ACHN (cell line): ENCODE data around the gene VSIG8.
A peak's percentile ranks its signal among the peaks of the same experiment; 100 is the strongest.

Experiments used
- DNase-seq: peaks from one replicate; pipeline ENCODE4 v3.0.0-alpha.2; 2015
- in situ Hi-C: cut with HindIII; loops from 2 replicates; pipeline ENCODE4 v1.10.0; 2017; ENCODE audit warnings: low sequenced_read_pairs, low pct_ligation_motif_present, low pct_unique_long_range_greater_than_20kb

VSIG8 gene

DNA sequence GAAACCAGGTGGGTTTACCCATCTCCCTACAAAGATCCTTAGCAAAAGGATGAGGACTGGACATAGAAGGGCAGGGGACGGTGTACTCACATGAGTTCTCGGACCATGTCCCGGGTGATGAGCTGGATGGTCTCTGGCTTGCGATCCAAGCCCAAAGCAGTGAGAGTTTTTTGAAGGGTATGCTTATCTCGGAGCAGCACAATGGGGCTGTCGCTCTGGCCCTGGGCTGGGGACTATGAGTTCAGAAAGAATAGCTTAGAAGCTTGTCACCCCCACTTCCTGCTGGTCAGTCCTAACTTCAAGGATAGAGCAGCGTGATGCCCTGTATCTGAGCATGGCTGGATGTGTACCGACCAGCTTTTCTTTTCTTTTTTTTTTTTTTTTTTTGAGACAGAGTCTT is 27.9 kb upstream of the VSIG8 start:
- DNase-seq: no peak
- in situ Hi-C loops: loop anchor here (25.0 kb wide), 1 partner anchor 103 kb away; the partner anchor contains the start of gene DUSP23

DNA sequence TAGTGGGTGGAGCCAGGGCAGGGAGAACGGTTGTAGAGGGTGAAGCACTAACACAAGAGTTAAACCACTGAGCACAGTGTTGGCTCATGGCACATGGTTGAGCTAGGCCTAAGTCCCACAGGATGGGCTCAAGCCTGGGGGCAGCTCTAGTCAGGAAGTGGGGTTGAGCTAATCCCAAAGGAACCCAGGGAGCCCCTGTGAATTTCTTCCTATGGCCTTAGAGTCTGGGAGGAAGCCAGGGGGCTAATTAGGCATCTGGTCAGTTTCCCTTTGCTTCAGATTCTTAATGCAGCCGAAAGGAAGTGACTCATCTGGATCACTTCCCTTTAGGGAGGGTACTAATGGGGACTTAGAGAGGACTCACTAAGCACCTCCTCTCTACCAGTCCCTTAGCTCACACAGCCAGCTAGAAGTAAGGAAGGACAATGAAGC is 27.4 kb upstream of the VSIG8 start:
- DNase-seq: peak; percentile 74
- in situ Hi-C loops: loop anchor here (25.0 kb wide), 1 partner anchor 103 kb away; the partner anchor contains the start of gene DUSP23

DNA sequence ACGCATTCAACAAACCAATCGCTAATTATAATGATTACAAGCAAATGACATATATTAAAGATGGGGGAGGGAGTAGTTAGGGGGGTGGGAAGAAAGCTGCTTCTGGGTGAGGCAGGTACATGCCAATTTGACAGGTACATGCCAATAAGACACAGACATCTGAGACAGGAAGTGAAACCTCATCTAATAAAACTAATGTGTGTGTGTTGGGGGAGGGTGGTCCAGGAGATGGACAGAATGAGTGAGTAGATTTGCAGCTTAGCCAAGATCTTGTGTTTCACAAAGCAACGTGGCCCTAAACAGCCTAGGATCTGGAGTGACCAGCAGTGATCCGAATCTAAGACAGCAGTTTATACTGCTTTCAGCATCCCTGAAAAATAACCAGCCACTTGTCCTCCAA is 26.7 kb upstream of the VSIG8 start:
- DNase-seq: no peak
- in situ Hi-C loops: loop anchor here (25.0 kb wide), 1 partner anchor 102 kb away; the partner anchor contains the start of gene DUSP23

DNA sequence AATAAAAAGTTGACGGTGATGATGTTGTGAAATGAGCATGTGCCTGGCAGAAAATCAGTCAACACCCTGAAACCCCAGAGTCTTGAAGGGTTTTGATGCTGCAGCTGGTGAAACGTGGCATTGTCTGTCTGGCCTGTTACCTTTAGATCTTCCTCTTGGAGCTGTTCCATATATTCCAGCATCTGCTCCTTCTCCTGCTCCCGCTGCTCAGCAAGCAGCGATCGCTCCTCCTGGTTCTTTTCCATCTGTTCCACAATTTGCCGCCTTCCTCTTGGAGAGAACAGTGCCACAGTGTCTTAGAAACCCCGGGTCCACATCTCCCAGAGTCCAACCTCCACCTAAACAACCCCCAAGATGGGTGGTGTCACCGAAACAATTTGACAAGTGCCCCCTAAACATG is 21.8 kb upstream of the VSIG8 start:
- no peak for DNase-seq
- in situ Hi-C loops: loop anchor here (25.0 kb wide), 1 partner anchor 97 kb away; the partner anchor contains the start of gene DUSP23

DNA sequence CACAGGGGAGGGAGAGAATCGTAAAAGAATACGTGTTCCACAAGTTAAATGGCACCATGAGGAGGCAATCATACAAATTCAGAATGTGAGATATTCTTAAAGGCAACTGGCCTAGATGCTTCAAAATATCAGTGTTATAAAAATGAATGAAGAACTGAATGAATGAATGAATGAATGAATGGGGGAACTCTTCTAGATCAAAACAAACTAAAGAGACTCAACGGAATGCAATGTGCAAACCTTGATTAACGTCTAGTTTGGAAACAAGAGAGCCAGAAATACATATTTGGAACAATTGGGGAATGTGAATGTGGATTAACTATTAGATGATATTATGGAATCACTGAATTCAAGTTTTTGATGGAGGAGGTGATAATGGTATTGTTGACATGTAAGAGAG is 20.7 kb upstream of the VSIG8 start:
- in situ Hi-C loops: loop anchor here (25.0 kb wide), 1 partner anchor 96 kb away; the partner anchor contains the start of gene DUSP23
- DNase-seq: no peak

DNA sequence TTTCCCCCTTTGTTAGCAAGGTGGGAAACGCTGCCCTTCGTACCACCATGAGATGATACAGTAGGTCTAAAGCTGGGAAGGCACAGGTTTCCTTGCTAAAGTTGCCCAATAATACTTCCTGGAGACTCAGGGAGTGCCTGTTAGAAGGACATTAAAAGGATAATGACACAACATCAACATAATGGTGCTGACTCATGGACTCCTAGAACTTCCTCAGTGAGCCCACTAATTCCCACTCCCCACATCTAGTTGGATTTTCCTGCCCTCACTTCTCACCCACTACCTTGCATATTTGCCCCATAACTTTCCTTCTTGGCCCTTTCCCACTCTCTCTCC is 20.0 kb upstream of the VSIG8 start:
- DNase-seq: no peak
- in situ Hi-C loops: loop anchor here (25.0 kb wide), 1 partner anchor 95 kb away; the partner anchor contains the start of gene DUSP23

DNA sequence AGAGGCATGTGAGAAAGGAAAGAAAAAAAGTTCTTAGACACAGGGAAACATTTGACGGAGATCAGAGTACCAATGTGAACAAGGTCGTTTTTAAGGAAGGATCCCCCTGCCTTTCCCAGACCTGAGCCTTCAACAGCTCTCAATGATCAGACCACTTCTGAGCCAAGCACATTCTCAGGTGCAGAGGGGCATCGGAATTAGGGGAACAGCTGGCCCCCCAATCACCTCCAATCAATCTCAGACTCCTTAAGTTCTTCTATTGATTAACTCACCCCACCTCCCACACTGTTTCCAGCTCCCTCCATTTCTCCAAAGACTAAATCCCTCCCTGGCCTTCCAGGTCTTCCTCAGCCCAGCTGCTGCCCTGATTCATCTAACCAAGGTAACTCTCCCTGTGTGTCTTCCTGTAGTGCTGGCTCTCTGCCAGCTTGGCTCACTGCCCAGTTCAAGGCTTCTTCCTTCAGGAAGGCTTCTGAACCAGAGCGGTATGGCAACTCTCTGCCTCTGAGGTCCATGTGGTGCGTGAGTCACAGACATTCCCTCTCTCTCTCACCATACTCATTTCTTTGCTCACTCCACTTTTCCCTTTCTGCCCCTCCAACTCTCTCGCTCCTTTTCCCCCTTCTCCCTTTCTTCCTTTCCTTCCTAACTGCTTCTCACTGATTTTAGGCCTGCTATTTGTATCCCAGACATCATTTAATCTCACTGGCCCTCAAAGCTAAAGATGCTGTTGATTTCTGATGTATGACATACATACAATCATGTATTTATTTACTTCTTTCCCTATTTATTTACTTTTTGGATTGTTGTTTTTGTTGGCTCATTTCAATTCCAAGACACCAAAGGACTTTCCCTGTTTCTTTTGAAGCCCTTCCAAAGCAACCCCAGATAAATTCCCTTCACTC is 19.4 kb upstream of the VSIG8 start:
- DNase-seq: peak; percentile 99
- in situ Hi-C loops: loop anchor here (25.0 kb wide), 1 partner anchor 95 kb away; the partner anchor contains the start of gene DUSP23

DNA sequence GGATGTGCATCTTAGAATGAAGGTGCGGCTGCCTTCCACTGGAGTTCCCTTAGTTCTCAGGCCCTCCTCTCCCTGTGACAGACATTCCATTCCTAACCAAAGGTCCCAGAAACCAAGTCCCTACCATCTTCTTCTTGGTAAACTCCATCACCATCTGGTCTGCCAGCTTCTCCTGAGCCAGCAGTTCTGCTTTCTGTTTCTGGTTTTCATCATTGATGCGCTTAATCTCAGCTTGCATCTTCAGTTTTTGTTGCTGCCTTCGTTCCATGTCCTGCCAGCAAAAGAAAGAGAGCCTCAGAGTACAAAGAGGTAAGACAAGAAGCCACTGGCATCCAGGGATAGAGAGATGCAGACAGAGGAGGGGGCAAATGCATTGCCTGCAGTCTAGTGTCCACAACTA is 18.0 kb upstream of the VSIG8 start:
- in situ Hi-C loops: loop anchor here (25.0 kb wide), 1 partner anchor 93 kb away; the partner anchor contains the start of gene DUSP23
- DNase-seq: no peak

DNA sequence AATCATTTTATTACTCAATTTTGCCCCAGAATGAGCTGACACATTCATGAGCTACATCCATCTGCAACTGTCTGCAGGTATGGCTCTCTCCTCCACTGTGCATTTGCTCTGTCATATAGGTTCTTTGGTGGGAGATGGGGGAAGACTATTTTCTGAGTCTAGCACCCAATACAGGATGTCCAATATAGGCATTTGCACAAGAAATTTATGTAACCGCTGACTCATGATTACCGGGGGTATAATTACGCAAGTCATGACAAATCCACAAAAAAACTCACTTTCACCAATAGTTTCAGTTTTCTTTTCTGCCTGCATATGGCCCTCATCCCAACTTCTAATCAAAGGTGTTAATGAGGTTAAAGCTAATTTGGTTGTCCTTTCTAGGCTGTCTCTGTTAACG is 17.5 kb upstream of the VSIG8 start:
- in situ Hi-C loops: loop anchor here (25.0 kb wide), 1 partner anchor 93 kb away; the partner anchor contains the start of gene DUSP23
- DNase-seq: peak; percentile 29

DNA sequence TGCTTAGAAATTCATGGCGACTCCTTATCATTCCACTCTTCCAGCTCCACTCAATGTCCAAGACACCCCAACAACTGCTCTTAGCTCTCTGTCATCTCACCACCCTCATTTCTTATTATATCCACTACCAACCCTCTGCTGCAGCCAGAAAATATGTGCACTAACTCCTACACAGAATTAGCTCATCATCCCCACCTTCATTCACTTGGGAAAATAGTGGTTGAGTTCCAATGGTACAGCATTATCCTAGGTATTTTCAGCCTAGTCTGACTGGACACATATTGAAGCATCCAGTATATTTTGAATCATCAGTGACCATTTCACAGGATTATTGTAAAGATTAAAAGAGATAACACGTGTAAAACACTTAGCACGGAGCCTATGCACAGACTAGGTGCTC is 16.7 kb upstream of the VSIG8 start:
- no peak for DNase-seq
- in situ Hi-C loops: loop anchor here (25.0 kb wide), 1 partner anchor 92 kb away; the partner anchor contains the start of gene DUSP23

DNA sequence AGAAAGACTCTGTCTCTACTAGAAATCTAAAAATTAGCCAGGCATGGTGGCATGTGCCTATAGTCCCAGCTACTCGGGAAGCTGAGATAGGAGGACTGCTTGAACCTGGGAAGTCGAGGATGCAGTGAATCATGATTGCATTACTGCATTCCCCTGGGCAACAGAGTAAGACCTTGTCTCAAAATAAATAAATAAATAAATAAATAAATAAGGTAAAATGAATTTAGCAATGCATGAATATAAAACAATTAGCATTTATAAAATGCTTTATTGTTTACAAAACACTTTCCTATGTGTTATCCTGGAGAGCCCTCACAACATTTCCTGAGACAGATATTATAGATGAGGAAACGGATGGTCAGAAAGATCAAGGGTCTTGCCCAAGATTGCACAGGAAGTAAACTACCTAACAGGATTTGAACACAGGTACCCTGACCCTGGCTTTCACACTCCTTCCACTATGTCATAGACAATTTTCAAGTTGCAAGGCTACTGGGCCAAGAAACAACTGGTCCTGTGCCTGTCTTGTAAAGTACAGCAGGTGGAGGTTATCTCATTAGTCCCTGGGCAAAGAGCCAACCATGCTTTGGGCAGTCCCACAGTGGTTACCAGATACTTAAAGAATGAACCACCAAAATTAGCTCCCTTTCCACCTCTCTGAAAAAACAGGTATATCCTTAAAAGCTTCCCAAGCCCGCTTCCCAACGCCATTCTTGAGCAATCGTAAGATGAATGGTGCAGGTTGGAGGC is 15.4 kb upstream of the VSIG8 start:
- DNase-seq: no peak
- in situ Hi-C loops: loop anchor here (25.0 kb wide), 1 partner anchor 91 kb away; the partner anchor contains the start of gene DUSP23

DNA sequence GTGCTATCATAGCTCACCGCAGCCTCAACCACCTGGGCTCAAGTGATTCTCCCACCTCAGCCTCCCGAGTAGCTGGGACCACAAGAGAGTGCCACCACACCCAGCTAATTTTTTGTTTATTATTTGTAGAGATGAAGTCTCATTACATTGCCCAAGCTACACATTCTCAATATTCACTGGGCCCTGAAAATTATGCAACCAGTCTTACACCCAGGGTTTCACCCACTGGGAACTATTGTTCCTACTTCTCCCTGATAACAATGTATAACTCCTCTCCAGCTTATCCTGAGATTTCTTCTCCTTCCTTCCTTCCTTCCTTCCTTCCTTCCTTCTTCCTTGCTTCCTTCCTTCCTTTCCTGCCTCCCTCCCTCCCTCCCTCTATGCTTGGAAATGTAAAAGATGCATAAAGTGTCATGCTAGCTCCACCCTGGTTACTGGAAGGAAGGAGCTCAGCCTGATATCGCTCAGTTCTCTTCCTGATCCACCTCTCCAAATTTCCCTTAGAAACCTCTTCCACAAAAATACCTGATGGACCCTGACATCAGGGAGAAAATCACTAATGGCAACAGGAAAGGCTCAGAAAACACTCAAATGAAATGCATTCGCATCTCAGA is 11.2 kb upstream of the VSIG8 start:
- in situ Hi-C loops: no loop called here
- no peak for DNase-seq

DNA sequence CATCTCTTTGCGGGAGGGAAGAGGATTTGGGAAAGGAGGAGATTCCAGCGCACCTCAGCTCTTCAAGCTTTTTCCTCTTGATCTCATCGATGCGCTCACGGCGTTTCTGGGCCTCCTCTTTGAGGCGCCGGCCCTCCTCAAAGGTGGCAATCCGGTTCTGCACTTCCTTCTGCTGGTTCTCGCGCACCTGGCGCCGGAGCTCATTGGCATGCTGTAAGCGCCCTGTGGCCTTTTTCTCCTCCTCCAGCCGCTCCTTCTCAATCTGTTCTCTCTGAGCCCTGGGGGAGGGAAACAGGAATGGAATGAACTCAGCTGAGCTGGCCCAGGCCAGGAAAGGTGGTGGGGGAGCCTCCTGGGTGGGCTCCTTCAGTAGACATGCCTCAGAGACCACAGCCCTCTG is 10.4 kb upstream of the VSIG8 start:
- no peak for DNase-seq
- in situ Hi-C loops: no loop called here

DNA sequence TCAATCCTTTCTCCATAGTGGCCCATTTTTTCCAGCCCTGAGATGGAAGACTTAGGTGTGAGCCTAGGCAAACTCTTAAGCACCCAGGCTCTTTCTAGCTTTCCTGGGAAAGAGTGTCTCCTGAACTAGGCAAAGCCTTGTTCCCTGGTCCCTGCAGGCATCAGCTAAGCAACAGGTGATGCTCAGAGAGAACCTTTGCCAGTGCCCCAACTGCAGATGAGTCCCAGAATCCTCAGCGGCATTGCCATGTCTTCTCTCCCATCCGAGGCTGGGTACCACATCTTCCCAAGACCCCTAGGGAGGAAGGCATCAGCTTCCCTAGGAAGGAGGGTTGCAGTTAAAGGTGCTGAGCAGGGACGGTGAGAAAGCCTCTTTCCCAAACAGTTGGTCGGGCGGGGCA is 8.2 kb upstream of the VSIG8 start:
- in situ Hi-C loops: no loop called here
- no peak for DNase-seq

DNA sequence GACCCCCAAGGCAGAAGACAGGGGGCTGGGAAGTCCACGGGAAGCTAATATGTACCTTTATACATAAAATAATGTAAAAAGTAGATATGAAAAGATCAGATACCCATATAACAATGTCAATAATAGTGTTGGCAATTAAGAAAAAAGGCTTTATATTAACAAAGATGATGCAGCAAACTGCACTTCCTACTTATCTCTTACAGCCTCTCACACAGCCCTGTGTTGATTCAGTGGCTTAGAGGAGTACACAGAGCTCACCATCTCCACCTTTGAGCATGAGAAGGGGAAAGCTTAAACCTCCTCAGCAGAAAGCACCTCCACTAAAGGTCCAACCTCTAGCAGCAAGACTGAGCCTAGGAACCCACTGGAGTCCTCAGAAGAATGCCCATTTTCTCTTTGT is 7.2 kb upstream of the VSIG8 start:
- no peak for DNase-seq
- in situ Hi-C loops: no loop called here

DNA sequence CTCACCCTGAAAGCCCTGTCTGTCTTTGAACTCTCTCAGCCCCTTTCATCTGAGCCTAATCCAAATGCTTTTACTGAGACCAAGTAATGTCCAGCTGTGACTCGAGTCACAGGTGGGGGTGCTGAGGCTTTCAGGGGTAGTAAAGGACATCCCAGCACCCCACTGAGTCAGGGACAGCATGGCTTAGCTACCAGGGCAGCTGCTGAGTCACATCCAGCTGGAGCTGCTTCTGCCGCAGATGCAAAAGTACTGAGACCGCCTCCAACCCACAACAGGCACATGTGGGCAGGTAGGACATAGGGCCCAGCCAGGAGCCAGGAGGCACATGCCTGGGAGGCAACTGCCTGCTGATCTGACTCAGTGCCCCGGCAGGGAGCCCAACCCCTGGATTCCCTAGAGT is 6.7 kb upstream of the VSIG8 start:
- peak; percentile 32 for DNase-seq
- in situ Hi-C loops: no loop called here

DNA sequence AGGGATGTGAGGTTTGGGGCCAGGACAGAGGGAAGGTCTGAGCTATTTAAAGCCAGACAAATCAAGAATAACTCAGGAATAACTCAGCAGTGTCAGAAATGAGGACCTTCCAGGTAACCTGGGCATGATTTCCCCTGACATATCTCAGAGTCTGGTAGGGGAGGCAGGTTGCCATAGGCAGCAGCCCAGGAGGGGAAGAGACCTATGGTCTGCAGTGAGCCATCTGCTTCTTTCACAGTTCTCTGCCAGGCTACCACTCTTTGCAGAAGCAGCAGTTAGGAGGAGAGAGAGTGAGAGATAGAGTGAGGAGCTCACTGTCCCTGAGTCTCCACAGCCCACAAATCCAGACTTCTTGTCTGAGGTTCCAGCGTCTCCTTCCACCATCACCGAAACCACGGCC is 6.3 kb upstream of the VSIG8 start:
- no peak for DNase-seq
- in situ Hi-C loops: no loop called here

DNA sequence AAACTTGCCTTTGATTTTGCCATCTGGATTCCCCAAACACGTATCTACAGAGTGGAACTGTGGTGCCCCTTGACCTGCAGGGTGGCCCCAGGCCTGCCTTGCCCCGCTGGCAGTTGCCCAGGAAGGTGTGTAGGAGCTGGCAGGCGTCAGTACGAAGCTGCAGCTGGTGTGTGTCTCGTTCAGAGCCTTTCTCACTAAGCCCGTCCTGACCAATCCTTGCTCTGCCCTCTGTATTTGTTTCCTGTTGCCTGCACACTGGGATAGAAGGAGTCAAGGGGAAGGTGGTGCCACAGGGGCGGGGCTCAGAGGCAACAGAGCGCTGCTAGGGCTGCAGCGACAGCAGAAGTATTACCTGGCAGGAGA is 5.2 kb upstream of the VSIG8 start:
- in situ Hi-C loops: no loop called here
- DNase-seq: peak; percentile 61
